Neural progenitor cell (in vitro differentiated cells): ENCODE measurements around the gene ZCCHC14. TPM values are rescaled to one million over a fixed set of nuclear protein-coding genes. Genes with fewer than 3 reads are reported as not detected.

Experiments
- DNase-seq: peaks from one replicate; pipeline ENCODE4 v3.0.0-alpha.2; 2016; ENCODE audit warnings: low spot score
- H2AFZ ChIP-seq: fragments of 200-600 bp; sonication (generic); replicated peaks from 2 replicates; pipeline ENCODE4 v1.6.1; 2016; ENCODE audit warnings: antibody characterized with exemption
- H3F3A ChIP-seq: fragments of 200-600 bp; sonication (generic); 2 replicates; pipeline ENCODE4 v1.6.1; 2016; ENCODE audit warnings: antibody characterized with exemption, low read depth
- H3K27ac ChIP-seq: fragments of 200-600 bp; sonication (generic); 2 replicates; pipeline ENCODE4 v1.5.1; 2016; ENCODE audit warnings: mild to moderate bottlenecking
- H3K27me3 ChIP-seq: fragments of 200-600 bp; sonication (generic); 2 replicates; pipeline ENCODE4 v1.6.1; 2016; ENCODE audit warnings: mild to moderate bottlenecking, moderate library complexity
- H3K36me3 ChIP-seq: fragments of 200-600 bp; sonication (generic); 2 replicates; pipeline ENCODE4 v1.5.1; 2016
- H3K4me1 ChIP-seq: fragments of 200-600 bp; sonication (generic); 2 replicates; pipeline ENCODE4 v1.6.1; 2016; ENCODE audit warnings: mixed run types
- H3K4me2 ChIP-seq: fragments of 200-600 bp; sonication (generic); 2 replicates; pipeline ENCODE4 v1.6.1; 2016
- H3K4me3 ChIP-seq: fragments of 200-600 bp; sonication (generic); 2 replicates; pipeline ENCODE4 v1.5.1; 2016
- H3K79me2 ChIP-seq: fragments of 200-600 bp; sonication (generic); 2 replicates; pipeline ENCODE4 v1.6.1; 2016; ENCODE audit warnings: low read depth
- H3K9ac ChIP-seq: fragments of 200-600 bp; sonication (generic); 2 replicates; pipeline ENCODE4 v1.6.1; 2016
- H3K9me3 ChIP-seq: fragments of 200-600 bp; sonication (generic); 2 replicates; pipeline ENCODE4 v1.5.1; 2016; ENCODE audit warnings: low read depth
- H4K20me1 ChIP-seq: fragments of 200-600 bp; sonication (generic); 2 replicates; pipeline ENCODE4 v1.6.1; 2016; ENCODE audit warnings: low read depth
- H3K27ac Mint-ChIP-seq: 3 replicates; pipeline ENCODE4 v1.8.0; 2021; ENCODE audit warnings: mixed read lengths
- H3K27me3 Mint-ChIP-seq: 2 replicates; pipeline ENCODE4 v1.8.0; 2022; ENCODE audit warnings: low read depth, mild to moderate bottlenecking, inconsistent platforms, moderate library complexity, mixed read lengths; ENCODE audit not compliant: insufficient read depth
- H3K36me3 Mint-ChIP-seq: 3 replicates; pipeline ENCODE4 v1.8.0; 2021; ENCODE audit warnings: mixed read lengths
- H3K4me1 Mint-ChIP-seq: 3 replicates; pipeline ENCODE4 v1.8.0; 2021; ENCODE audit warnings: mixed read lengths
- H3K4me3 Mint-ChIP-seq: 3 replicates; pipeline ENCODE4 v1.8.0; 2021; ENCODE audit warnings: mild to moderate bottlenecking, moderate library complexity, mixed read lengths
- H3K9me3 Mint-ChIP-seq: 3 replicates; pipeline ENCODE4 v1.8.0; 2020; ENCODE audit warnings: mixed read lengths
- EZH2 ChIP-seq: fragments of 200-600 bp; sonication (generic); IDR thresholded peaks from 2 replicates; pipeline ENCODE4 v1.6.1; 2017; ENCODE audit warnings: antibody characterized with exemption, mild to moderate bottlenecking, moderate library complexity
- EZH2phosphoT487 ChIP-seq: fragments of 200-600 bp; sonication (generic); IDR thresholded peaks from 2 replicates; pipeline ENCODE4 v1.6.1; 2017; ENCODE audit warnings: antibody characterized with exemption
- total RNA-seq: library from RNA; depleted of rRNA; stranded (reverse); fragments of >200 nt; gene quantifications from 2 replicates; pipeline ENCODE4 v1.2.3, GENCODE V29; 2015; ENCODE audit warnings: low replicate concordance
- TF ChIP-seq, protein P1 (sequence below): fragments of 200-600 bp; sonication (generic); IDR thresholded peaks from 2 replicates; pipeline ENCODE4 v1.5.1; 2017; ENCODE audit warnings: antibody characterized with exemption, mild to moderate bottlenecking

The ZCCHC14 gene
- total RNA-seq, 1 donor from 2014 or later: 10.3 TPM

DNA sequence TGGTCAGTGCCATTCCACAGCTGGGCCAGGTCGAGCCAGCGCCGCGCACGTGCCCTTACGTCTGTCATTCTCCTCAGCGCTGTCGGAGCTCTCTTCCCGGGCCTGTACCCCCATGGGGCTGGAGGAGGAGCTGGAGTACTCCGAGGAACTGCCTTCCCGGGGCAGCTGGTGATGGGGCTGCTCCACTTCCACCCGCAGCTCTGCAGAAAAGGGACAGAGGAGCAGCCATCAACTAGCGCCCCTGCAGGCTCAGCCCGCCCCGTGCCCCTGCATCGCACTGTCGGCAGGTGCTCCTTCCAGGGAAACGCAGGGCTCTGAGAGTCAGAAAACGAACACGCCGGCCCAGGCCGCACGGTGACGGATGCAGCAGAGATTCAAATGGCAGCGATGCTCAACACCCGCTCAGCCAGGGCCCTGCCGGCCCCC lies 79.8 kb downstream of the ZCCHC14 start:
- TF ChIP-seq, protein P1, sequence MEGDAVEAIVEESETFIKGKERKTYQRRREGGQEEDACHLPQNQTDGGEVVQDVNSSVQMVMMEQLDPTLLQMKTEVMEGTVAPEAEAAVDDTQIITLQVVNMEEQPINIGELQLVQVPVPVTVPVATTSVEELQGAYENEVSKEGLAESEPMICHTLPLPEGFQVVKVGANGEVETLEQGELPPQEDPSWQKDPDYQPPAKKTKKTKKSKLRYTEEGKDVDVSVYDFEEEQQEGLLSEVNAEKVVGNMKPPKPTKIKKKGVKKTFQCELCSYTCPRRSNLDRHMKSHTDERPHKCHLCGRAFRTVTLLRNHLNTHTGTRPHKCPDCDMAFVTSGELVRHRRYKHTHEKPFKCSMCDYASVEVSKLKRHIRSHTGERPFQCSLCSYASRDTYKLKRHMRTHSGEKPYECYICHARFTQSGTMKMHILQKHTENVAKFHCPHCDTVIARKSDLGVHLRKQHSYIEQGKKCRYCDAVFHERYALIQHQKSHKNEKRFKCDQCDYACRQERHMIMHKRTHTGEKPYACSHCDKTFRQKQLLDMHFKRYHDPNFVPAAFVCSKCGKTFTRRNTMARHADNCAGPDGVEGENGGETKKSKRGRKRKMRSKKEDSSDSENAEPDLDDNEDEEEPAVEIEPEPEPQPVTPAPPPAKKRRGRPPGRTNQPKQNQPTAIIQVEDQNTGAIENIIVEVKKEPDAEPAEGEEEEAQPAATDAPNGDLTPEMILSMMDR: no peak
- TF ChIP-seq EZH2phosphoT487 (no peak), EZH2 (no peak)

DNA sequence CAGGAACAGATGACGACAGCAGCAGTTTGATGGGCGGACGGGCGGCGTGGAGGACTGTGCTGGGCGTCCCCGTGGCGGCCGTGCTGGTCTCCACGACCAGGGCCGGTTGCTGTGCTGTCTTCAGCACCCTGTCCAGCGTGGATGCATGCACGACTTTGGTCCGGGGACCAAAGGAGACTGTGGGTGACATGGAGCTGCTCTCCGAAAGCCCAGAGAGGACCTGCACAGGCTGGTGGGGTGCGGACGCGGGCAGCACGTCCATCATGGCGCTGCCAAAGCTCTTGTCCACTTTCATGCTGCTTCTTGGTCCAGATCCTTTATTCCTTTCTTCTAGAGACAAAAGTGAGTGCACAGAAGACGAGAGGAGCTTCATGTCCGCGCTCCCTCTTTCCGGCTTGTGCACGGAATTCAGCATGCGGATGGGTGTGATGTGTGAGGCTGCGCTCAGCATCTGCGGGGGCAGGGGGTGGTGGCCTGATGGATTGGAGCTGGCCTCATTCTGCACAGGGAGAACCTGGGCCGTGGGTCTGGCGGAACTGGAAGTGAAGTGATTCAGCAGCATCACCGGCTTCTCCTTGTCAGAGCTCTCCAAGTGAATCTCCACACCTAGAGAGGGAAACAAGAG lies 80.3 kb downstream of the ZCCHC14 start:
- Histone ChIP-seq H3K27ac (no peak overlapping the region), H3K4me1 (no peaks in the 10 kb centered on the region), H3K79me2 (no peaks in the 10 kb centered on the region), H3F3A (peaks cover 5% of the 10 kb centered on the region), H4K20me1 (peaks cover 5% of the 10 kb centered on the region), H3K9ac (no peak overlapping the region), H3K4me3 (no peak overlapping the region), H3K9me3 (no peaks in the 10 kb centered on the region), H3K36me3 (no peaks in the 10 kb centered on the region), H2AFZ (no peak overlapping the region), H3K4me2 (no peak overlapping the region), H3K27me3 (no peaks in the 10 kb centered on the region)
- Mint-ChIP-seq H3K4me1 (no peaks in the 10 kb centered on the region), H3K36me3 (peaks cover 19% of the 10 kb centered on the region), H3K4me3 (no peak overlapping the region), H3K9me3 (no peaks in the 10 kb centered on the region), H3K27ac (no peak overlapping the region), H3K27me3 (peaks cover 3% of the 10 kb centered on the region)
- no peak for DNase-seq
- TF ChIP-seq, protein P1: no peak
- TF ChIP-seq EZH2 (no peak), EZH2phosphoT487 (no peak)

More for the DNA sequence above, 79.8 kb downstream of the ZCCHC14 start:
- Histone ChIP-seq H3K36me3 (no peaks in the 10 kb centered on the region), H2AFZ (no peak overlapping the region), H3K79me2 (no peaks in the 10 kb centered on the region), H3K9me3 (no peaks in the 10 kb centered on the region), H3K4me1 (no peaks in the 10 kb centered on the region), H3K27me3 (no peaks in the 10 kb centered on the region), H3K4me2 (no peak overlapping the region), H3K9ac (no peak overlapping the region), H3F3A (peaks cover 3% of the 10 kb centered on the region), H3K27ac (no peak overlapping the region), H4K20me1 (no peaks in the 10 kb centered on the region), H3K4me3 (no peak overlapping the region)
- Mint-ChIP-seq H3K4me3 (no peak overlapping the region), H3K9me3 (no peaks in the 10 kb centered on the region), H3K27me3 (peaks cover 3% of the 10 kb centered on the region), H3K4me1 (no peaks in the 10 kb centered on the region), H3K36me3 (peaks cover 22% of the 10 kb centered on the region), H3K27ac (no peak overlapping the region)
- no peak for DNase-seq

DNA sequence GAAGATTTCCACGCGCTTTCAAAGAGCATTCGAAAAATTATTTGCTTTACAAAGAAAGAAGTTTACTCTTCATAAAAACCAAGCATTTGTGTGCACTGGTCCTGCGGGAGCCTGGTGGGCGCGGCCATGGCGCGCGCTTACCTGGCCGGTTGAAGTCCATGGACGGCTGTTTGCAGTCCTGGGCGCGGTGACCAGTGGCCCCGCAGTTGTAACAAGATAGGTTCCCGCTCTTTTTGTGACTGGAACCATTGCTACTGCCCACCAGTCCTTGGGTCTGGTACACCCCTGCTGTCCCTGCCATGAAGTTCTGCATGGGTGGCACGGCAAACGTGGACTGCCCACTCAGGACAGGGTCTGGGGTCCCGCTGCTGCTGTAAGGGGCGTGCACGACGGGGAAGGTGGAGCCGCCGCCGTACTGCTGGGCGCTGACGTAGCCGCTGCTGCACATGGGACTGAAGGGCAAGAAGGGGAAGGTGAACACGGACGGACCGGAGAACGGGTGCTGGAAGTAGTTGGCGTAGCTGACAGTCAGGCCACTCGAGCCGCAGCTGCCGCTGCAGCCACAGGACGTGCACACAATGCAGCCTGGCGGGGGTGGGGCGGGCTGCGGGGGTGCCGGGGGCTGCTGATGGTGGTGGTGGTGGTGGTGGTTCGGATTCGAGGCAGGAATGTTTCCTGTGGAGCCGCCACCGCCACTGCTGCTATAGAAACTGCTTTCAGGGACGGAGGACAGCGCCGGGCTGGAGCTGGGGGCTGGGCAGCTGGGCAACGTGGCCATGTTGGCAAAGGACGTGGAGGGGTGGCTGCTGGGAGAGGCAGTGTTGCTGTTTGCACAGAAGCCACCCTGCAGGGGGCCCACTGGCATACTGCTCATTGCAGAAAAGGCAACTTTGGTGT lies 81.2 kb downstream of the ZCCHC14 start:
- Histone ChIP-seq H2AFZ (no peak overlapping the region), H3K27ac (no peak overlapping the region), H3K4me1 (no peaks in the 10 kb centered on the region), H3K9me3 (no peaks in the 10 kb centered on the region), H4K20me1 (peaks cover 6% of the 10 kb centered on the region), H3F3A (peaks cover 5% of the 10 kb centered on the region), H3K36me3 (no peaks in the 10 kb centered on the region), H3K79me2 (no peaks in the 10 kb centered on the region), H3K27me3 (no peaks in the 10 kb centered on the region), H3K4me2 (no peak overlapping the region), H3K9ac (no peak overlapping the region), H3K4me3 (no peak overlapping the region)
- peaks cover 21% of the 10 kb centered on the region for H3K36me3 Mint-ChIP-seq
- no peak for DNase-seq
- TF ChIP-seq, protein P1: no peak
- TF ChIP-seq EZH2 (no peak), EZH2phosphoT487 (no peak)
- no peaks in the 10 kb centered on the region for H3K4me1 Mint-ChIP-seq
- peak overlapping the region; percentile 69 for H3K27ac Mint-ChIP-seq
- H3K9me3 Mint-ChIP-seq: no peaks in the 10 kb centered on the region
- H3K4me3 Mint-ChIP-seq: no peak overlapping the region
- peaks cover 3% of the 10 kb centered on the region for H3K27me3 Mint-ChIP-seq
